IMR-90 (cell line): Measurements from ENCODE around the gene SPNS2. TPM values are rescaled to one million over a fixed set of nuclear protein-coding genes. Genes with fewer than 3 reads are reported as not detected.

ENCODE experiments used
- ATAC-seq: fragments of 200-7000 bp; cut with Tn5 transposase; 2 replicates; pipeline ENCODE4 v1.9.1; 2020; ENCODE audit warnings: low read depth, mild to moderate bottlenecking, moderate library complexity
- BruUV-seq: library from RNA; stranded (reverse); fragments of 400-500 nt; replicated peaks from 2 replicates; lab custom pipeline; 2021; lab: Mats Ljungman, UMichigan
- CTCF ChIA-PET: fragments of 300-600 bp; formaldehyde crosslinking; extraction: SDS; loops from one replicate; lab custom pipeline; 2021; ENCODE audit warnings: antibody characterized with exemption; lab: Yijun Ruan, JAX
- POLR2A ChIA-PET: fragments of 300-600 bp; sonication (Branson Sonifier 250); formaldehyde crosslinking; loops from one replicate; lab custom pipeline; 2022; ENCODE audit warnings: antibody characterized with exemption; ENCODE audit not compliant: unreplicated experiment; lab: Charles Lee
- DNase-seq: peaks from one replicate; pipeline ENCODE4 v3.0.0; 2013
- H2AFZ ChIP-seq: replicated peaks from 2 replicates; pipeline ENCODE3; 2013; ENCODE audit warnings: low read length, mild to moderate bottlenecking; ENCODE audit not compliant: poor library complexity
- H2AK5ac ChIP-seq: 2 replicates; pipeline ENCODE4 v1.6.1; 2013; ENCODE audit warnings: low read depth, low read length, inconsistent platforms
- H2AK9ac ChIP-seq: replicated peaks from 2 replicates; pipeline ENCODE3; 2013; ENCODE audit warnings: mild to moderate bottlenecking, low read depth, low read length, moderate library complexity; ENCODE audit not compliant: poor library complexity
- H2BK120ac ChIP-seq: 2 replicates; pipeline ENCODE4 v1.6.1; 2013; ENCODE audit warnings: low read depth, low read length, inconsistent platforms
- H2BK15ac ChIP-seq: 3 replicates; pipeline ENCODE4 v1.6.1; 2013; ENCODE audit warnings: low read depth, low read length, inconsistent platforms
- H2BK20ac ChIP-seq: 2 replicates; pipeline ENCODE4 v1.6.1; 2013; ENCODE audit warnings: low read depth, mild to moderate bottlenecking, inconsistent platforms, low read length, moderate library complexity
- H2BK5ac ChIP-seq: 2 replicates; pipeline ENCODE4 v1.6.1; 2013; ENCODE audit warnings: mild to moderate bottlenecking, low read depth, low read length, inconsistent platforms; ENCODE audit not compliant: poor library complexity, severe bottlenecking
- H3K14ac ChIP-seq: replicated peaks from 2 replicates; pipeline ENCODE4 v1.6.1; 2013; ENCODE audit warnings: low read depth, low read length, inconsistent platforms
- H3K18ac ChIP-seq: 2 replicates; pipeline ENCODE4 v1.6.1; 2013; ENCODE audit warnings: low read depth, low read length, control low read depth
- H3K23ac ChIP-seq: 2 replicates; pipeline ENCODE4 v1.6.1; 2013; ENCODE audit warnings: low read depth, low read length, inconsistent platforms
- H3K27ac ChIP-seq: 2 replicates; pipeline ENCODE4 v1.5.1; 2013; ENCODE audit warnings: mild to moderate bottlenecking, control low read depth, low read length; ENCODE audit not compliant: insufficient read depth
- H3K27me3 ChIP-seq: 2 replicates; pipeline ENCODE4 v1.6.1; 2013; ENCODE audit warnings: low read length; ENCODE audit not compliant: control insufficient read depth, insufficient read depth
- H3K36me3 ChIP-seq: 2 replicates; pipeline ENCODE4 v1.6.1; 2013; ENCODE audit warnings: low read length, mixed read lengths; ENCODE audit not compliant: control insufficient read depth, insufficient read depth
- H3K4ac ChIP-seq: 2 replicates; pipeline ENCODE4 v1.6.1; 2013; ENCODE audit warnings: low read depth, low read length, inconsistent platforms
- H3K4me1 ChIP-seq: 2 replicates; pipeline ENCODE4 v1.6.1; 2013; ENCODE audit warnings: low read length, mixed read lengths; ENCODE audit not compliant: control insufficient read depth, insufficient read depth
- H3K4me2 ChIP-seq: 2 replicates; pipeline ENCODE4 v1.6.1; 2013; ENCODE audit warnings: low read depth, mild to moderate bottlenecking, control low read depth, low read length, moderate library complexity
- H3K4me3 ChIP-seq: 2 replicates; pipeline ENCODE4 v1.5.1; 2013; ENCODE audit warnings: low read depth, mild to moderate bottlenecking, control low read depth, low read length, moderate library complexity; ENCODE audit not compliant: insufficient read depth
- H3K56ac ChIP-seq: 2 replicates; pipeline ENCODE4 v1.6.1; 2013; ENCODE audit warnings: low read length, inconsistent platforms; ENCODE audit not compliant: insufficient read depth; ENCODE audit errors: extremely low read depth
- H3K79me1 ChIP-seq, 2 experiments: 2 replicates each; pipeline ENCODE4 v1.6.1; 2013; ENCODE audit warnings: low read length in 2 of 2, inconsistent platforms in 1 of 2, low read depth in 1 of 2
- H3K9ac ChIP-seq: 2 replicates; pipeline ENCODE4 v1.6.1; 2013; ENCODE audit warnings: low read depth, low read length, control low read depth
- H3K9me1 ChIP-seq: 2 replicates; pipeline ENCODE4 v1.6.1; 2013; ENCODE audit warnings: low read length, inconsistent platforms; ENCODE audit not compliant: insufficient read depth
- H3K9me3 ChIP-seq: 2 replicates; pipeline ENCODE4 v1.6.1; 2013; ENCODE audit warnings: low read length; ENCODE audit not compliant: control insufficient read depth, insufficient read depth
- H4K20me1 ChIP-seq: 2 replicates; pipeline ENCODE4 v1.6.1; 2013; ENCODE audit warnings: low read length, inconsistent platforms; ENCODE audit not compliant: insufficient read depth
- H4K5ac ChIP-seq: 2 replicates; pipeline ENCODE4 v1.6.1; 2013; ENCODE audit warnings: mild to moderate bottlenecking, low read depth, low read length, control low read depth
- H4K8ac ChIP-seq, 2 experiments: 2 replicates each; pipeline ENCODE4 v1.6.1; 2013; ENCODE audit warnings: low read depth in 2 of 2, low read length in 2 of 2, control low read depth in 1 of 2, inconsistent platforms in 1 of 2
- H4K91ac ChIP-seq: 2 replicates; pipeline ENCODE4 v1.6.1; 2013; ENCODE audit warnings: low read depth, low read length, inconsistent platforms; ENCODE audit not compliant: insufficient read depth
- BHLHE40 ChIP-seq: fragments of 150-350 bp; IDR thresholded peaks from 2 replicates; pipeline ENCODE4 v1.6.1; 2016; ENCODE audit warnings: mild to moderate bottlenecking, low read depth, low read length
- CEBPB ChIP-seq: IDR thresholded peaks from 2 replicates; pipeline ENCODE4 v1.6.1; 2012; ENCODE audit warnings: low read depth, low read length, improper control_type of control experiment
- CHD1 ChIP-seq: IDR thresholded peaks from 2 replicates; pipeline ENCODE4 v1.6.1; 2012; ENCODE audit warnings: low read depth, low read length, improper control_type of control experiment
- CTCF ChIP-seq: conservative IDR thresholded peaks from 2 replicates; pipeline ENCODE4 v1.5.1; 2012; ENCODE audit warnings: mild to moderate bottlenecking, low read depth, low read length, improper control_type of control experiment
- FOS ChIP-seq: fragments of 150-350 bp; IDR thresholded peaks from 2 replicates; pipeline ENCODE4 v1.6.1; 2016; ENCODE audit warnings: low read depth, low read length
- MAFK ChIP-seq: IDR thresholded peaks from 2 replicates; pipeline ENCODE4 v1.6.1; 2012; ENCODE audit warnings: low read depth, low read length, improper control_type of control experiment
- MAZ ChIP-seq: IDR thresholded peaks from 2 replicates; pipeline ENCODE4 v1.6.1; 2012; ENCODE audit warnings: low read depth, mild to moderate bottlenecking, low read length, improper control_type of control experiment, moderate library complexity, borderline replicate concordance
- MXI1 ChIP-seq: IDR thresholded peaks from 2 replicates; pipeline ENCODE4 v1.6.1; 2012; ENCODE audit warnings: low read depth, mild to moderate bottlenecking, low read length, moderate library complexity, borderline replicate concordance
- NFE2L2 ChIP-seq: fragments of 150-350 bp; IDR thresholded peaks from 2 replicates; pipeline ENCODE4 v1.6.1; 2016; ENCODE audit warnings: low read depth, mild to moderate bottlenecking, low read length
- POLR2A ChIP-seq: IDR thresholded peaks from 2 replicates; pipeline ENCODE4 v1.6.1; 2012; ENCODE audit warnings: mild to moderate bottlenecking, low read depth, low read length
- RAD21 ChIP-seq: IDR thresholded peaks from 2 replicates; pipeline ENCODE4 v1.6.1; 2012; ENCODE audit warnings: low read length, improper control_type of control experiment
- RCOR1 ChIP-seq: IDR thresholded peaks from 2 replicates; pipeline ENCODE4 v1.6.1; 2012; ENCODE audit warnings: mild to moderate bottlenecking, low read length, improper control_type of control experiment; ENCODE audit not compliant: insufficient replicate concordance
- RFX5 ChIP-seq: IDR thresholded peaks from 2 replicates; pipeline ENCODE4 v1.8.0; 2012; ENCODE audit warnings: low read depth, mild to moderate bottlenecking, low read length, moderate library complexity
- SMC3 ChIP-seq: fragments of 150-350 bp; IDR thresholded peaks from 2 replicates; pipeline ENCODE4 v1.6.1; 2016; ENCODE audit warnings: low read depth, mild to moderate bottlenecking, antibody characterized with exemption, low read length, moderate library complexity
- WGBS, 2 experiments: methylation state at CpG; one replicate each; pipeline versions ENCODE4 v1.1.5 to v1.1.7; 2013; ENCODE audit warnings: missing lambda C conversion rate in 2 of 2; ENCODE audit not compliant: insufficient read length in 1 of 2; ENCODE audit errors: extremely low coverage in 2 of 2; 5-methylcytosine and 5-hydroxymethylcytosine counted together
- dilution Hi-C: fragments of 300-500 bp; cut with HindIII; formaldehyde crosslinking; loops from one replicate; pipeline ENCODE4 v1.14.3; 2018; ENCODE audit warnings: low sequenced_read_pairs; ENCODE audit not compliant: unreplicated experiment
- in situ Hi-C: fragments of 300-500 bp; cut with MboI; formaldehyde crosslinking; loops from 3 replicates; pipeline ENCODE4 v1.14.3; 2019; ENCODE audit warnings: low sequenced_read_pairs, inconsistent platforms, mixed read lengths
- intact Hi-C: fragments of 100-400 bp; cut with micrococcal nuclease; formaldehyde crosslinking; loops from 2 replicates; pipeline ENCODE4 v1.10.0; 2022
- polyA plus RNA-seq, 3 experiments: library from polyadenylated mRNA; depleted of rRNA; stranded (reverse); fragments of >200 nt; gene quantifications; 2 replicates each; pipeline ENCODE4 v1.2.3, GENCODE V29; 2012; ENCODE audit warnings: low replicate concordance in 1 of 3
- total RNA-seq: library from RNA; depleted of rRNA; stranded (reverse); fragments of >200 nt; gene quantifications from 2 replicates; pipeline ENCODE4 v1.2.3, GENCODE V29; 2012
- TF ChIP-seq, protein P1 (sequence below): fragments of 150-350 bp; IDR thresholded peaks from 2 replicates; pipeline ENCODE4 v1.6.1; 2017; ENCODE audit warnings: mild to moderate bottlenecking, antibody characterized with exemption, low read length, low read depth
- TF ChIP-seq, protein P2 (sequence below): fragments of 150-350 bp; IDR thresholded peaks from 2 replicates; pipeline ENCODE4 v1.6.1; 2016; ENCODE audit warnings: low read depth, mild to moderate bottlenecking, low read length, moderate library complexity, borderline replicate concordance

The SPNS2 gene
- total and polyA plus RNA-seq, 2 of the 4 experiments (the other 2 are of a cell fraction), result under 0.01 TPM; not detected in 1

GRCh38 chr17:4502466-4503154, 3.9 kb downstream of the SPNS2 start:
- no peak overlapping the region for H3K23ac ChIP-seq
- no peak overlapping the region for H3K18ac ChIP-seq
- ChIA-PET POLR2A (no interaction called here), CTCF (no interaction called here)
- dilution Hi-C loops (no loop called here), intact Hi-C loops (no loop called here), in situ Hi-C loops (no loop called here)
- H3K9me3 ChIP-seq, result no peaks in the 10 kb centered on the region
- WGBS, 2 experiments, result 54% methylated on average over 7 of the region's 18 CpGs; no CpG with 5 or more reads in 1 of the 2 experiments
- H4K5ac ChIP-seq, result no peak overlapping the region
- no peaks in the 10 kb centered on the region for H3K4me1 ChIP-seq
- no peak overlapping the region for H3K9ac ChIP-seq
- no peak overlapping the region for H3K14ac ChIP-seq
- no peak overlapping the region for H2AK5ac ChIP-seq
- no TSS peak for BruUV-seq
- peaks cover under 1% of the 10 kb centered on the region for H4K20me1 ChIP-seq
- no peak overlapping the region for H3K4me2 ChIP-seq
- no peak overlapping the region for H3K4me3 ChIP-seq
- H3K9me1 ChIP-seq, result no peaks in the 10 kb centered on the region
- no peak overlapping the region for H2BK20ac ChIP-seq
- DNase-seq (no peak), ATAC-seq (no peak)
- no peak overlapping the region for H2AFZ ChIP-seq
- H3K79me1 ChIP-seq, result no peaks in the 10 kb centered on the region
- H2BK15ac ChIP-seq, result no peak overlapping the region
- H3K27me3 ChIP-seq, result peaks cover 59% of the 10 kb centered on the region
- H3K27ac ChIP-seq, result no peak overlapping the region
- TF ChIP-seq SMC3, result no peak
- TF ChIP-seq CTCF, result no peak
- no peak for TF ChIP-seq MXI1
- no peak for TF ChIP-seq FOS
- no peak for TF ChIP-seq RCOR1
- no peak for TF ChIP-seq MAZ
- no peak for TF ChIP-seq RFX5
- no peak for TF ChIP-seq POLR2A
- TF ChIP-seq, protein P1, sequence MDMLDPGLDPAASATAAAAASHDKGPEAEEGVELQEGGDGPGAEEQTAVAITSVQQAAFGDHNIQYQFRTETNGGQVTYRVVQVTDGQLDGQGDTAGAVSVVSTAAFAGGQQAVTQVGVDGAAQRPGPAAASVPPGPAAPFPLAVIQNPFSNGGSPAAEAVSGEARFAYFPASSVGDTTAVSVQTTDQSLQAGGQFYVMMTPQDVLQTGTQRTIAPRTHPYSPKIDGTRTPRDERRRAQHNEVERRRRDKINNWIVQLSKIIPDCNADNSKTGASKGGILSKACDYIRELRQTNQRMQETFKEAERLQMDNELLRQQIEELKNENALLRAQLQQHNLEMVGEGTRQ, result no peak
- no peak for TF ChIP-seq CEBPB
- TF ChIP-seq NFE2L2, result no peak
- TF ChIP-seq MAFK, result no peak
- TF ChIP-seq, protein P2, sequence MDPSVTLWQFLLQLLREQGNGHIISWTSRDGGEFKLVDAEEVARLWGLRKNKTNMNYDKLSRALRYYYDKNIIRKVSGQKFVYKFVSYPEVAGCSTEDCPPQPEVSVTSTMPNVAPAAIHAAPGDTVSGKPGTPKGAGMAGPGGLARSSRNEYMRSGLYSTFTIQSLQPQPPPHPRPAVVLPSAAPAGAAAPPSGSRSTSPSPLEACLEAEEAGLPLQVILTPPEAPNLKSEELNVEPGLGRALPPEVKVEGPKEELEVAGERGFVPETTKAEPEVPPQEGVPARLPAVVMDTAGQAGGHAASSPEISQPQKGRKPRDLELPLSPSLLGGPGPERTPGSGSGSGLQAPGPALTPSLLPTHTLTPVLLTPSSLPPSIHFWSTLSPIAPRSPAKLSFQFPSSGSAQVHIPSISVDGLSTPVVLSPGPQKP, result no peak
- TF ChIP-seq CHD1, result no peak
- TF ChIP-seq RAD21, result no peak
- TF ChIP-seq BHLHE40, result no peak
- no peak overlapping the region for H2BK120ac ChIP-seq
- H3K4ac ChIP-seq, result no peak overlapping the region
- H3K56ac ChIP-seq, result no peak overlapping the region
- no peak overlapping the region for H4K91ac ChIP-seq
- no peaks in the 10 kb centered on the region for H3K36me3 ChIP-seq
- H4K8ac ChIP-seq, result no peak overlapping the region
- H2BK5ac ChIP-seq, result no peak overlapping the region
- H2AK9ac ChIP-seq, result no peak overlapping the region
